Peyer's patch (tissue), 4 donors: ENCODE data around the gene ANKRD34C.

Experiments used
- POLR2A ChIP-seq, 2 donors: fragments of 450-650 bp; IDR thresholded peaks; one replicate each; pipeline ENCODE4 v1.5.1; 2017; ENCODE audit warnings: antibody characterized with exemption in 2 of 2, mild to moderate bottlenecking in 2 of 2, moderate library complexity in 2 of 2
- TF ChIP-seq, protein P1 (sequence below), 6 experiments: fragments of 450-650 bp in 4 of 6; fragments of 200-600 bp in 2 of 6; sonication (generic) in 1 of 6; IDR thresholded peaks; one replicate each; pipeline ENCODE4 v1.5.1; 2017 to 2019; ENCODE audit warnings: antibody characterized with exemption in 6 of 6, mild to moderate bottlenecking in 3 of 6, moderate library complexity in 1 of 6

DNA sequence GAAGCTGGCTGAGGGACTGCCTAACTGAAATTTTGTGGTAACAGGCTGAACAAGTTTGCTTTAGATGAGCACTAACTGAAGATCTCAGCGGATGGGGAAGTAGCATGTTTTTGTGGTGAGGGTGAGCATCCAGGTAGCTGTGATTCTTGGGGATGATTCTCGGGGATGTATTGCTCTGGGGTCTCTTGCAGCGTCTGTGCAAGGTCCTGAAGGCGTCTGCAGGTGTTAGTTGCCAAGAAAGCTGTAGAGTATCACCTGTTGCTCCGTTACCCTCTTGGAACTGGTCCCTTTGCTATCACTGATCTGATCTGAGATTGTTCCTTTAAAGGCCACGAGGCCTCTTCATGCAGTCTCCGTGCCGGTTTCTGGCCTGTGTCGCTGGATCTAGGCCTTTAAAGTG is 34.3 kb downstream of the ANKRD34C start:
- TF ChIP-seq, protein P1, sequence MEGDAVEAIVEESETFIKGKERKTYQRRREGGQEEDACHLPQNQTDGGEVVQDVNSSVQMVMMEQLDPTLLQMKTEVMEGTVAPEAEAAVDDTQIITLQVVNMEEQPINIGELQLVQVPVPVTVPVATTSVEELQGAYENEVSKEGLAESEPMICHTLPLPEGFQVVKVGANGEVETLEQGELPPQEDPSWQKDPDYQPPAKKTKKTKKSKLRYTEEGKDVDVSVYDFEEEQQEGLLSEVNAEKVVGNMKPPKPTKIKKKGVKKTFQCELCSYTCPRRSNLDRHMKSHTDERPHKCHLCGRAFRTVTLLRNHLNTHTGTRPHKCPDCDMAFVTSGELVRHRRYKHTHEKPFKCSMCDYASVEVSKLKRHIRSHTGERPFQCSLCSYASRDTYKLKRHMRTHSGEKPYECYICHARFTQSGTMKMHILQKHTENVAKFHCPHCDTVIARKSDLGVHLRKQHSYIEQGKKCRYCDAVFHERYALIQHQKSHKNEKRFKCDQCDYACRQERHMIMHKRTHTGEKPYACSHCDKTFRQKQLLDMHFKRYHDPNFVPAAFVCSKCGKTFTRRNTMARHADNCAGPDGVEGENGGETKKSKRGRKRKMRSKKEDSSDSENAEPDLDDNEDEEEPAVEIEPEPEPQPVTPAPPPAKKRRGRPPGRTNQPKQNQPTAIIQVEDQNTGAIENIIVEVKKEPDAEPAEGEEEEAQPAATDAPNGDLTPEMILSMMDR (IDR thresholded peaks at IDR 0.05) = no peak
- no peak for TF ChIP-seq POLR2A (IDR thresholded peaks at IDR 0.05)
